ENCODE data around the gene CBLC. TPM values are rescaled to one million over a fixed set of nuclear protein-coding genes. Genes with fewer than 3 reads are reported as not detected.
"Not testable (repeated sequence)": the region's sequence is repeated elsewhere in the genome, so short reads cannot be mapped to it uniquely, and the experiment has no call there.

The CBLC gene
- total RNA-seq, 1 donor from 2014 or later: 47.4 TPM

GRCh38 chr19:44765033-44765948, 12.4 kb upstream of the CBLC start:
- no peak for DNase-seq (ENCODE audit: low spot score)

GRCh38 chr19:44765949-44766335, 11.7 kb upstream of the CBLC start:
- DNase-seq (ENCODE audit: low spot score): no peak

- no peak for DNase-seq (ENCODE audit: low spot score)
Measured at GRCh38 chr19:44767295-44768180, 10.2 kb upstream of the CBLC start.

GRCh38 chr19:44770550-44771257, 7.0 kb upstream of the CBLC start:
- peak; percentile 95 for DNase-seq (ENCODE audit: low spot score)

- DNase-seq (ENCODE audit: low spot score): not testable (repeated sequence)
Measured at GRCh38 chr19:44772144-44772543, 5.5 kb upstream of the CBLC start.

- DNase-seq (ENCODE audit: low spot score): no peak
Measured at GRCh38 chr19:44772959-44773358, 4.7 kb upstream of the CBLC start.

- DNase-seq (ENCODE audit: low spot score): no peak
Measured at GRCh38 chr19:44775676-44776240, 1.9 kb upstream of the CBLC start.

GRCh38 chr19:44776402-44777096, 1.1 kb upstream of the CBLC start:
- DNase-seq (ENCODE audit: low spot score): peak; percentile 90

GRCh38 chr19:44779150-44779549, 1.5 kb downstream of the CBLC start:
- no peak for DNase-seq (ENCODE audit: low spot score)

- DNase-seq (ENCODE audit: low spot score): not testable (repeated sequence)
Measured at GRCh38 chr19:44781694-44782093, 4.0 kb downstream of the CBLC start.

GRCh38 chr19:44782729-44783128, 5.0 kb downstream of the CBLC start:
- DNase-seq (ENCODE audit: low spot score): no peak

- DNase-seq (ENCODE audit: low spot score): no peak
Measured at GRCh38 chr19:44783545-44783944, 5.9 kb downstream of the CBLC start.

GRCh38 chr19:44785271-44785670, 7.6 kb downstream of the CBLC start:
- DNase-seq (ENCODE audit: low spot score): no peak

- DNase-seq (ENCODE audit: low spot score): no peak
Measured at GRCh38 chr19:44785993-44786392, 8.3 kb downstream of the CBLC start.

- DNase-seq (ENCODE audit: low spot score): no peak
Measured at GRCh38 chr19:44788971-44789370, 11.3 kb downstream of the CBLC start.

GRCh38 chr19:44789943-44790483, 12.3 kb downstream of the CBLC start:
- no peak for DNase-seq (ENCODE audit: low spot score)

- DNase-seq (ENCODE audit: low spot score): no peak
Measured at GRCh38 chr19:44792281-44792680, 14.6 kb downstream of the CBLC start.

- no peak for DNase-seq (ENCODE audit: low spot score)
Measured at GRCh38 chr19:44794610-44795009, 16.9 kb downstream of the CBLC start.

- DNase-seq (ENCODE audit: low spot score): no peak
Measured at GRCh38 chr19:44795398-44795987, 17.8 kb downstream of the CBLC start.

GRCh38 chr19:44796701-44797115, 19.0 kb downstream of the CBLC start:
- DNase-seq (ENCODE audit: low spot score): peak; percentile 78
